ENCODE data around the gene DPP4. TPM values are rescaled to one million over a fixed set of nuclear protein-coding genes. Genes with fewer than 3 reads are reported as not detected.
A peak's percentile ranks its signal among the peaks of the same experiment; 100 is the strongest.

Gene DPP4
- total and polyA plus RNA-seq, 2 of the 13 experiments (the other 11 are each of a cell fraction or from before 2014, with no cell fraction given) = 39.4 to 109 TPM

DNA sequence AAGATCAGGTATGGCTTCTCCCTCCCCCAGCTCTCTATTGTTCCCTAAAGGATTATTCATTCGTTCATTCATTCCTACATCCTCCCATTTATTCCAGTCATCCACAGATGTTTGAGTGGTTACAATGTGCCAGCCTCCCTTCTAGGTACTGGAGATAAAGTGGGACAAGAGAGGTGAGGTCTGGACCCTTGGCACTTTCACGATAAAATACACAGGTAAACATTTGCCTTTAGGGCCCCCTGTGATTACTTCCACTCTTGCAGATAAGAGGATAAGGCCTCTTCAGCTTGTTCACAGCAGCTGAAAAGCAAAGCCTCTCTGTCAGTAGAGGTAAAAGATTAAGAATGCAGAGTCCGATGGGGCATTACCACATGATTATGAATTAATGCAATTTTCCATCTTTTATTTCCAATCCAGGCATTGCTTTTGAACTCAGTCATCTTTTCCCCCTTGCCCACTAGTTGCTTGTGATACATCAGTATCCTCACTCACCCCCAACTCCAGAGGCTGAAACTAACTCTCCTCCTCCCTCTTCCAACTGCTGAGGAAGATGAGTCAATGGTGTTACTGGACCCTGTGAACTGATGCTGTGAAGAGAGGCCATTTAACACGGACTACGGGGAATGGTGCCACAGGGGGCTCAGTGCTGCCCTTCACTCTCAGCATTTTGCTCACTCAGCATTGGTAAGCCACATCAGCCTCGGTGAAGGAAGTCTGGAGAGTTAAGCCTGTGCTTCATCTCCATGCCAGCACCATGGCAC is 1.1 kb upstream of the DPP4 start (continued):
- TF ChIP-seq, protein P1, sequence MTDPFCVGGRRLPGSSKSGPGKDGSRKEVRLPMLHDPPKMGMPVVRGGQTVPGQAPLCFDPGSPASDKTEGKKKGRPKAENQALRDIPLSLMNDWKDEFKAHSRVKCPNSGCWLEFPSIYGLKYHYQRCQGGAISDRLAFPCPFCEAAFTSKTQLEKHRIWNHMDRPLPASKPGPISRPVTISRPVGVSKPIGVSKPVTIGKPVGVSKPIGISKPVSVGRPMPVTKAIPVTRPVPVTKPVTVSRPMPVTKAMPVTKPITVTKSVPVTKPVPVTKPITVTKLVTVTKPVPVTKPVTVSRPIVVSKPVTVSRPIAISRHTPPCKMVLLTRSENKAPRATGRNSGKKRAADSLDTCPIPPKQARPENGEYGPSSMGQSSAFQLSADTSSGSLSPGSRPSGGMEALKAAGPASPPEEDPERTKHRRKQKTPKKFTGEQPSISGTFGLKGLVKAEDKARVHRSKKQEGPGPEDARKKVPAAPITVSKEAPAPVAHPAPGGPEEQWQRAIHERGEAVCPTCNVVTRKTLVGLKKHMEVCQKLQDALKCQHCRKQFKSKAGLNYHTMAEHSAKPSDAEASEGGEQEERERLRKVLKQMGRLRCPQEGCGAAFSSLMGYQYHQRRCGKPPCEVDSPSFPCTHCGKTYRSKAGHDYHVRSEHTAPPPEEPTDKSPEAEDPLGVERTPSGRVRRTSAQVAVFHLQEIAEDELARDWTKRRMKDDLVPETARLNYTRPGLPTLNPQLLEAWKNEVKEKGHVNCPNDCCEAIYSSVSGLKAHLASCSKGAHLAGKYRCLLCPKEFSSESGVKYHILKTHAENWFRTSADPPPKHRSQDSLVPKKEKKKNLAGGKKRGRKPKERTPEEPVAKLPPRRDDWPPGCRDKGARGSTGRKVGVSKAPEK (CRISPR knock-in tag; IDR thresholded peaks at IDR 0.05; ENCODE audit: borderline replicate concordance) = peak; percentile 68; the same call in 1 of the 2 replicates
- peak; percentile 89; the same call in 1 of the 2 replicates for TF ChIP-seq ISL2 (CRISPR knock-in tag; IDR thresholded peaks at IDR 0.05)
- no peak for TF ChIP-seq SNRNP70 (IDR thresholded peaks at IDR 0.05; ENCODE audit: low read depth, low read length)
- TF ChIP-seq NR2C2 (CRISPR knock-in tag; IDR thresholded peaks at IDR 0.05; ENCODE audit: borderline replicate concordance) = no peak
- TF ChIP-seq MAFK (conservative IDR thresholded peaks at IDR 0.05 in 1 of 2, IDR thresholded peaks at IDR 0.05 in 1 of 2; ENCODE audit: low read length in 2 of 2) = peak; percentile 77 to 84
- no peak for TF ChIP-seq BRD4 (CRISPR knock-in tag; IDR thresholded peaks at IDR 0.05)
- TF ChIP-seq RFX3 (CRISPR knock-in tag; IDR thresholded peaks at IDR 0.05) = no peak
- no peak for TF ChIP-seq ZNF550 (CRISPR knock-in tag; IDR thresholded peaks at IDR 0.05; ENCODE audit: borderline replicate concordance)
- TF ChIP-seq ZNF543 (CRISPR knock-in tag; IDR thresholded peaks at IDR 0.05) = no peak
- TF ChIP-seq ZKSCAN1 (IDR thresholded peaks at IDR 0.05; ENCODE audit: low read length) = no peak
- peak; percentile 26; the same call in 1 of the 2 replicates for TF ChIP-seq HMG20B (CRISPR knock-in tag; conservative IDR thresholded peaks at IDR 0.05)
- TF ChIP-seq, protein P2, sequence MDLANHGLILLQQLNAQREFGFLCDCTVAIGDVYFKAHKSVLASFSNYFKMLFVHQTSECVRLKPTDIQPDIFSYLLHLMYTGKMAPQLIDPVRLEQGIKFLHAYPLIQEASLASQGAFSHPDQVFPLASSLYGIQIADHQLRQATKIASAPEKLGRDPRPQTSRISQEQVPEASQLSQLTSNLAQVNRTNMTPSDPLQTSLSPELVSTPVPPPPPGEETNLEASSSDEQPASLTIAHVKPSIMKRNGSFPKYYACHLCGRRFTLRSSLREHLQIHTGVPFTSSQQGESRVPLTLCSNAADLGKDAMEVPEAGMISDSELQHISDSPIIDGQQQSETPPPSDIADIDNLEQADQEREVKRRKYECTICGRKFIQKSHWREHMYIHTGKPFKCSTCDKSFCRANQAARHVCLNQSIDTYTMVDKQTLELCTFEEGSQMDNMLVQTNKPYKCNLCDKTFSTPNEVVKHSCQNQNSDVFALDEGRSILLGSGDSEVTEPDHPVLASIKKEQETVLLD (CRISPR knock-in tag; IDR thresholded peaks at IDR 0.05; ENCODE audit: low read depth) = no peak
- TF ChIP-seq RBAK (CRISPR knock-in tag; IDR thresholded peaks at IDR 0.05) = no peak
- no peak for TF ChIP-seq XBP1 (CRISPR knock-in tag; IDR thresholded peaks at IDR 0.05)
- peak; percentile 63 for TF ChIP-seq HNF4A (CRISPR knock-in tag; IDR thresholded peaks at IDR 0.05)
- TF ChIP-seq, protein P3, sequence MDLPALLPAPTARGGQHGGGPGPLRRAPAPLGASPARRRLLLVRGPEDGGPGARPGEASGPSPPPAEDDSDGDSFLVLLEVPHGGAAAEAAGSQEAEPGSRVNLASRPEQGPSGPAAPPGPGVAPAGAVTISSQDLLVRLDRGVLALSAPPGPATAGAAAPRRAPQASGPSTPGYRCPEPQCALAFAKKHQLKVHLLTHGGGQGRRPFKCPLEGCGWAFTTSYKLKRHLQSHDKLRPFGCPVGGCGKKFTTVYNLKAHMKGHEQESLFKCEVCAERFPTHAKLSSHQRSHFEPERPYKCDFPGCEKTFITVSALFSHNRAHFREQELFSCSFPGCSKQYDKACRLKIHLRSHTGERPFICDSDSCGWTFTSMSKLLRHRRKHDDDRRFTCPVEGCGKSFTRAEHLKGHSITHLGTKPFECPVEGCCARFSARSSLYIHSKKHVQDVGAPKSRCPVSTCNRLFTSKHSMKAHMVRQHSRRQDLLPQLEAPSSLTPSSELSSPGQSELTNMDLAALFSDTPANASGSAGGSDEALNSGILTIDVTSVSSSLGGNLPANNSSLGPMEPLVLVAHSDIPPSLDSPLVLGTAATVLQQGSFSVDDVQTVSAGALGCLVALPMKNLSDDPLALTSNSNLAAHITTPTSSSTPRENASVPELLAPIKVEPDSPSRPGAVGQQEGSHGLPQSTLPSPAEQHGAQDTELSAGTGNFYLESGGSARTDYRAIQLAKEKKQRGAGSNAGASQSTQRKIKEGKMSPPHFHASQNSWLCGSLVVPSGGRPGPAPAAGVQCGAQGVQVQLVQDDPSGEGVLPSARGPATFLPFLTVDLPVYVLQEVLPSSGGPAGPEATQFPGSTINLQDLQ (CRISPR knock-in tag; IDR thresholded peaks at IDR 0.05) = no peak
- no peak for TF ChIP-seq ZNF501 (CRISPR knock-in tag; IDR thresholded peaks at IDR 0.05)
- no peak for TF ChIP-seq CHD4 (IDR thresholded peaks at IDR 0.05; ENCODE audit: borderline replicate concordance, low read length)
- TF ChIP-seq LCORL (IDR thresholded peaks at IDR 0.05) = no peak
- 0 out of 2 replicates have a peak, but pooled peaks have one; percentile 3 for TF ChIP-seq LCORL (CRISPR knock-in tag; IDR thresholded peaks at IDR 0.05)
- peak; percentile 39 for TF ChIP-seq XRCC5 (optimal IDR thresholded peaks at IDR 0.05; ENCODE audit: low read length)
- no peak for TF ChIP-seq SP4 (CRISPR knock-in tag; IDR thresholded peaks at IDR 0.05)
- TF ChIP-seq CCDC6 (CRISPR knock-in tag; IDR thresholded peaks at IDR 0.05) = 0 out of 2 replicates have a peak, but pooled peaks have one; percentile 29
- TF ChIP-seq ATRX (CRISPR knock-in tag; IDR thresholded peaks at IDR 0.05; ENCODE audit: borderline replicate concordance) = no peak
- TF ChIP-seq FOXA1 (IDR thresholded peaks at IDR 0.05) = no peak
- TF ChIP-seq FOXA1 (CRISPR knock-in tag; IDR thresholded peaks at IDR 0.05) = 0 out of 2 replicates have a peak, but pooled peaks have one; percentile 35
